GM12878 (cell line): ENCODE measurements around the gene CNOT2. TPM values are rescaled to one million over a fixed set of nuclear protein-coding genes. Genes with fewer than 3 reads are reported as not detected.

ENCODE experiments used
- ATAC-seq: fragments of 200-7000 bp; cut with Tn5 transposase; 3 replicates; pipeline ENCODE4 v1.9.1; 2020; ENCODE audit warnings: mild to moderate bottlenecking, moderate library complexity
- BruUV-seq: library from RNA; stranded (reverse); fragments of 400-500 nt; replicated peaks from 2 replicates; lab custom pipeline; 2021; lab: Mats Ljungman, UMichigan
- CTCF ChIA-PET: fragments of 300-600 bp; sonication (Branson Sonifier 250); formaldehyde crosslinking; extraction: SDS; loops from one replicate; lab custom pipeline; 2021; ENCODE audit warnings: inconsistent platforms; lab: Yijun Ruan, JAX
- POLR2A ChIA-PET: fragments of 350-600 bp; formaldehyde crosslinking; extraction: SDS; loops from one replicate; lab custom pipeline; 2021; ENCODE audit warnings: inconsistent platforms; lab: Charles Lee
- RAD21 ChIA-PET: fragments of 300-600 bp; sonication (Branson Sonifier 250); formaldehyde crosslinking; loops from one replicate; lab custom pipeline; 2023; ENCODE audit warnings: antibody characterized with exemption; ENCODE audit not compliant: unreplicated experiment; lab: Charles Lee
- SMC1A ChIA-PET: fragments of 300-600 bp; sonication (Branson Sonifier 250); formaldehyde crosslinking; loops from one replicate; lab custom pipeline; 2023; ENCODE audit not compliant: unreplicated experiment, uncharacterized antibody; lab: Charles Lee
- DNase-seq: peaks from one replicate; pipeline ENCODE4 v3.0.0-alpha.2; 2011; ENCODE audit warnings: low read depth, low spot score
- FAIRE-seq: peaks from 3 replicates; lab custom pipeline; 2011; peaks lifted over from hg19 to GRCh38; lab: Jason Lieb, UNC
- H2AFZ ChIP-seq: 2 replicates; pipeline ENCODE4 v1.6.0; 2011; ENCODE audit warnings: low read depth, low read length, control low read depth; ENCODE audit not compliant: control insufficient read depth
- H3K27ac ChIP-seq: 2 replicates; pipeline ENCODE4 v1.5.1; 2011; ENCODE audit warnings: control low read depth; ENCODE audit not compliant: control insufficient read depth, insufficient read depth
- H3K27me3 ChIP-seq, 2 experiments: replicated peaks in 1 of 2; 2 replicates each; pipeline versions ENCODE4 v1.6.0 to v1.6.1; 2011; ENCODE audit warnings: low read length in 1 of 2; ENCODE audit not compliant: control insufficient read depth in 2 of 2, insufficient read depth in 2 of 2
- H3K36me3 ChIP-seq, 2 experiments: 2 replicates each; pipeline ENCODE4 v1.5.1; 2011; ENCODE audit warnings: low read length in 1 of 2; ENCODE audit not compliant: control insufficient read depth in 2 of 2, insufficient read depth in 2 of 2
- H3K4me1 ChIP-seq: 2 replicates; pipeline ENCODE4 v1.6.1; 2011; ENCODE audit warnings: mild to moderate bottlenecking, low read length, moderate library complexity, mixed read lengths; ENCODE audit not compliant: control insufficient read depth, insufficient read depth
- H3K4me2 ChIP-seq: 2 replicates; pipeline ENCODE4 v1.6.0; 2011; ENCODE audit warnings: control low read depth; ENCODE audit not compliant: control insufficient read depth, insufficient read depth
- H3K4me3 ChIP-seq: fragments of 200-600 bp; sonication (generic); 2 replicates; pipeline ENCODE4 v1.5.1; 2016
- H3K79me2 ChIP-seq: 2 replicates; pipeline ENCODE4 v1.6.0; 2011; ENCODE audit warnings: low read length; ENCODE audit not compliant: control insufficient read depth, insufficient read depth
- H3K9ac ChIP-seq: 2 replicates; pipeline ENCODE4 v1.8.0; 2011; ENCODE audit warnings: low read length, control low read depth, mixed read lengths; ENCODE audit not compliant: control insufficient read depth, insufficient read depth
- H3K9me3 ChIP-seq: replicated peaks from 3 replicates; pipeline ENCODE4 v1.5.1; 2011; ENCODE audit warnings: mild to moderate bottlenecking, low read length; ENCODE audit not compliant: control insufficient read depth, insufficient read depth
- H4K20me1 ChIP-seq: 2 replicates; pipeline ENCODE4 v1.6.0; 2011; ENCODE audit not compliant: control insufficient read depth, insufficient read depth
- CEBPZ ChIP-seq: fragments of 150-350 bp; IDR thresholded peaks from 2 replicates; pipeline ENCODE4 v1.6.1; 2016; ENCODE audit warnings: low read depth, low read length
- DPF2 ChIP-seq: fragments of 450-650 bp; IDR thresholded peaks from 2 replicates; pipeline ENCODE4 v1.6.1; 2017; ENCODE audit warnings: mild to moderate bottlenecking
- E2F8 ChIP-seq: fragments of 450-650 bp; IDR thresholded peaks from 2 replicates; pipeline ENCODE4 v1.6.1; 2018; ENCODE audit warnings: mild to moderate bottlenecking, low read depth, moderate library complexity; ENCODE audit not compliant: partially characterized antibody
- HDAC6 ChIP-seq: fragments of 200-600 bp; sonication (generic); IDR thresholded peaks from one replicate; pipeline ENCODE4 v1.8.0; 2017; ENCODE audit warnings: antibody characterized with exemption; ENCODE audit not compliant: unreplicated experiment
- IKZF1 ChIP-seq: fragments of 450-650 bp; conservative IDR thresholded peaks from 2 replicates; pipeline ENCODE4 v1.6.1; 2017; ENCODE audit warnings: antibody characterized with exemption, mild to moderate bottlenecking
- MEF2B ChIP-seq: fragments of 450-650 bp; IDR thresholded peaks from 2 replicates; pipeline ENCODE4 v1.6.1; 2018; ENCODE audit warnings: mild to moderate bottlenecking, moderate library complexity; ENCODE audit not compliant: partially characterized antibody, poor library complexity, severe bottlenecking
- MXI1 ChIP-seq: fragments of 150-350 bp; IDR thresholded peaks from 2 replicates; pipeline ENCODE4 v1.6.1; 2011; ENCODE audit warnings: low read depth, mild to moderate bottlenecking, inconsistent platforms, low read length, improper control_type of control experiment
- MYC ChIP-seq: IDR thresholded peaks from 2 replicates; pipeline ENCODE4 v1.6.1; 2011; ENCODE audit warnings: mild to moderate bottlenecking, low read length, moderate library complexity, inconsistent platforms; ENCODE audit not compliant: insufficient read depth, insufficient replicate concordance, insufficient read length, severe bottlenecking
- NFIC ChIP-seq: IDR thresholded peaks from 2 replicates; pipeline ENCODE4 v1.6.1; 2012; ENCODE audit warnings: low read depth, mild to moderate bottlenecking, inconsistent platforms, low read length, moderate library complexity
- NR2F1 ChIP-seq: fragments of 450-650 bp; conservative IDR thresholded peaks from 2 replicates; pipeline ENCODE4 v1.6.1; 2017; ENCODE audit warnings: mild to moderate bottlenecking
- PAX5 ChIP-seq: IDR thresholded peaks from 2 replicates; pipeline ENCODE4 v1.6.1; 2011; ENCODE audit warnings: low read depth, low read length, borderline replicate concordance
- RB1 ChIP-seq: fragments of 450-650 bp; formaldehyde crosslinking; IDR thresholded peaks from 2 replicates; pipeline ENCODE4 v1.6.1; 2017; ENCODE audit warnings: mild to moderate bottlenecking, borderline replicate concordance
- RELA ChIP-seq: fragments of 450-650 bp; IDR thresholded peaks from 2 replicates; pipeline ENCODE4 v1.8.0; 2014; ENCODE audit warnings: borderline replicate concordance; ENCODE audit not compliant: partially characterized antibody
- TCF7 ChIP-seq: IDR thresholded peaks from 2 replicates; pipeline ENCODE4 v1.6.1; 2014; ENCODE audit warnings: antibody characterized with exemption, borderline replicate concordance
- YY1 ChIP-seq: IDR thresholded peaks from 2 replicates; pipeline ENCODE4 v1.6.1; 2011; ENCODE audit warnings: low read depth, mild to moderate bottlenecking, low read length
- ZNF24 ChIP-seq: fragments of 450-650 bp; IDR thresholded peaks from 2 replicates; pipeline ENCODE4 v1.6.1; 2017; ENCODE audit warnings: antibody characterized with exemption, mild to moderate bottlenecking
- WGBS: methylation state at CpG from one replicate; pipeline ENCODE4 v1.1.6; 2016; ENCODE audit warnings: low lambda C conversion rate; ENCODE audit not compliant: insufficient replicate concordance, insufficient coverage; ENCODE audit errors: missing lambda C conversion rate; 5-methylcytosine and 5-hydroxymethylcytosine counted together
- in situ Hi-C: fragments of 300-500 bp; cut with MboI; formaldehyde crosslinking; loops from 9 replicates; pipeline ENCODE4 v1.14.3; 2018; ENCODE audit warnings: mixed read lengths
- intact Hi-C: fragments of 100-400 bp; cut with micrococcal nuclease; formaldehyde crosslinking; loops from one replicate; pipeline ENCODE4 v1.14.2; 2022; ENCODE audit not compliant: unreplicated experiment
- polyA plus RNA-seq, 11 experiments: library from polyadenylated mRNA; depleted of rRNA in 4 of 11; unstranded in 6 of 11; stranded (reverse) in 5 of 11; fragments of >200 nt; fragmentation: Nextera tagmentation in 4 of 11; fragmentation: Illumina TruSeq in 1 of 11; extraction: Ambion mirVana in 4 of 11; extraction: Trizol in 1 of 11; gene quantifications; 1 replicate in 1 of 11; 2 replicates in 10 of 11; pipeline versions ENCODE4 v1.2.1 to v1.2.3, GENCODE V29; 2011 to 2016; ENCODE audit warnings: inconsistent platforms in 2 of 11, missing spikeins in 2 of 11, low read depth in 1 of 11
- total RNA-seq, 4 experiments: library from RNA; depleted of rRNA in 3 of 4; stranded (reverse); fragments of >200 nt in 3 of 4; fragmentation: Illumina TruSeq in 1 of 4; extraction: Trizol in 1 of 4; gene quantifications; 2 replicates each; pipeline versions ENCODE4 v1.2.1 to v1.2.3, GENCODE V29; 2013 to 2021

The CNOT2 gene
- total and polyA plus RNA-seq, 10 of the 15 experiments (the other 5 are each of a cell fraction or from before 2014, with no cell fraction given): 37.9 to 127 (median 82.4) TPM

GRCh38 chr12:70365648-70366518 is 122.7 kb downstream of the CNOT2 start, which contains the start of gene KCNMB4:
TSS of gene KCNMB4 (plus strand) at chr12:70366290. CDS start at chr12:70366735, 445 bp downstream.
- ChIA-PET CTCF (interaction anchor here (0.8 to 1.3 kb wide), 3 partner anchors 43 to 211 kb away, joined by 3 to 4 read pairs (median 4); no protein-coding TSS in a partner anchor), RAD21 (interaction anchor here (0.6 to 1.4 kb wide), 7 partner anchors 10 to 463 kb away, joined by 3 to 6 read pairs (median 4); partner anchors contain the start of gene CNOT2), SMC1A (interaction anchor here (1.7 kb wide), 1 partner anchor 119 kb away, joined by 4 read pairs; no protein-coding TSS in a partner anchor), POLR2A (interaction anchor here (1.2 kb wide), 1 partner anchor 106 kb away, joined by 3 read pairs; no protein-coding TSS in a partner anchor)
- peaks cover 5 to 18% of the 10 kb centered on the region in 2 experiments for H3K27me3 ChIP-seq
- no peaks in the 10 kb centered on the region for H4K20me1 ChIP-seq
- no TSS peak for BruUV-seq
- H3K9me3 ChIP-seq: no peaks in the 10 kb centered on the region
- no peak within 1 kb of the TSS for H3K27ac ChIP-seq
- H3K36me3 ChIP-seq: no peaks in the 10 kb centered on the region
- in situ Hi-C loops (no loop called here), intact Hi-C loops (loop anchor here (1.0 to 5.0 kb wide), 2 partner anchors 124 to 211 kb away; partner anchors contain the start of gene CNOT2)
- H3K4me1 ChIP-seq: peaks cover 15% of the 10 kb centered on the region
- DNase-seq (peak; percentile 7), ATAC-seq (peak; percentile 91), FAIRE-seq (no peak)
- H3K4me3 ChIP-seq: peak within 1 kb of the TSS; percentile 73
- H3K79me2 ChIP-seq: no peaks in the 10 kb centered on the region
- H2AFZ ChIP-seq: peak within 1 kb of the TSS; percentile 79
- H3K4me2 ChIP-seq: peak within 1 kb of the TSS; percentile 98
- WGBS: 1% methylated on average over 37 of the region's 88 CpGs
- peak within 1 kb of the TSS; percentile 34; the same call in 1 of the 2 replicates for H3K9ac ChIP-seq
- TF ChIP-seq MYC (no peak), ZNF24 (no peak), DPF2 (peak; percentile 75), RELA (peak; percentile 39), PAX5 (peak; percentile 62; the same call in 1 of the 2 replicates), IKZF1 (peak; percentile 73), MXI1 (peak; percentile 46; the same call in 1 of the 2 replicates), MEF2B (peak; percentile 95), TCF7 (no peak), RB1 (peak; percentile 85; the same call in 1 of the 2 replicates), CEBPZ (no peak), NR2F1 (peak; percentile 84), HDAC6 (peak; percentile 31), E2F8 (no peak), NFIC (no peak), YY1 (no peak)
